Astrocyte (in vitro differentiated cells and primary cell): Measurements from ENCODE around the gene RAB31. TPM values are rescaled to one million over a fixed set of nuclear protein-coding genes. Genes with fewer than 3 reads are reported as not detected.

Experiments
- DNase-seq: peaks from one replicate; pipeline ENCODE4 v3.0.0-alpha.2; 2010; ENCODE audit warnings: low read depth
- FAIRE-seq: peaks from 2 replicates; lab custom pipeline; 2011; peaks lifted over from hg19 to GRCh38; lab: Jason Lieb, UNC
- H2AFZ ChIP-seq: 2 replicates; pipeline ENCODE4 v1.6.0; 2012; ENCODE audit warnings: low read depth, low read length, inconsistent platforms
- H3K27ac ChIP-seq: 2 replicates; pipeline ENCODE4 v1.5.1; 2011; ENCODE audit warnings: low read depth, low read length, inconsistent platforms
- H3K27me3 ChIP-seq: 2 replicates; pipeline ENCODE4 v1.6.0; 2011; ENCODE audit warnings: low read length, inconsistent platforms; ENCODE audit not compliant: insufficient read depth
- H3K36me3 ChIP-seq: 2 replicates; pipeline ENCODE4 v1.5.1; 2011; ENCODE audit warnings: low read length, inconsistent platforms; ENCODE audit not compliant: insufficient read depth
- H3K4me1 ChIP-seq: 2 replicates; pipeline ENCODE4 v1.5.1; 2011; ENCODE audit warnings: low read length, inconsistent platforms; ENCODE audit not compliant: insufficient read depth
- H3K4me2 ChIP-seq: 2 replicates; pipeline ENCODE4 v1.6.0; 2012; ENCODE audit warnings: low read length, inconsistent platforms
- H3K4me3 ChIP-seq: 2 replicates; pipeline ENCODE4 v1.5.1; 2011; ENCODE audit warnings: low read depth, mild to moderate bottlenecking, low read length, inconsistent platforms; ENCODE audit not compliant: insufficient read depth
- H3K79me2 ChIP-seq: 2 replicates; pipeline ENCODE4 v1.6.0; 2012; ENCODE audit warnings: mild to moderate bottlenecking, low read length, inconsistent platforms; ENCODE audit not compliant: insufficient read depth
- H3K9ac ChIP-seq: 2 replicates; pipeline ENCODE4 v1.6.0; 2012; ENCODE audit warnings: mild to moderate bottlenecking, low read length, inconsistent platforms
- H3K9me3 ChIP-seq: 2 replicates; pipeline ENCODE4 v1.5.1; 2012; ENCODE audit warnings: low read depth, mild to moderate bottlenecking, low read length, inconsistent platforms; ENCODE audit not compliant: insufficient read depth
- H4K20me1 ChIP-seq: 2 replicates; pipeline ENCODE4 v1.6.0; 2012; ENCODE audit warnings: low read length, inconsistent platforms; ENCODE audit not compliant: insufficient read depth
- H3K27ac Mint-ChIP-seq: one replicate; pipeline ENCODE4 v1.8.0; 2021; ENCODE audit warnings: mild to moderate bottlenecking, mixed read lengths; ENCODE audit not compliant: unreplicated experiment
- H3K27me3 Mint-ChIP-seq: one replicate; pipeline ENCODE4 v1.8.0; 2021; ENCODE audit warnings: low read depth, mixed read lengths; ENCODE audit not compliant: unreplicated experiment
- H3K36me3 Mint-ChIP-seq: one replicate; pipeline ENCODE4 v1.8.0; 2021; ENCODE audit warnings: low read depth, mixed read lengths; ENCODE audit not compliant: unreplicated experiment
- H3K4me1 Mint-ChIP-seq: one replicate; pipeline ENCODE4 v1.8.0; 2021; ENCODE audit warnings: low read depth, mixed read lengths; ENCODE audit not compliant: unreplicated experiment
- H3K4me3 Mint-ChIP-seq: one replicate; pipeline ENCODE4 v1.8.0; 2021; ENCODE audit warnings: mild to moderate bottlenecking, moderate library complexity, mixed read lengths; ENCODE audit not compliant: unreplicated experiment
- H3K9me3 Mint-ChIP-seq: one replicate; pipeline ENCODE4 v1.8.0; 2021; ENCODE audit warnings: mild to moderate bottlenecking, mixed read lengths; ENCODE audit not compliant: unreplicated experiment
- EZH2 ChIP-seq: IDR thresholded peaks from 2 replicates; pipeline ENCODE4 v1.6.1; 2012; ENCODE audit warnings: mild to moderate bottlenecking, low read length, inconsistent platforms; ENCODE audit not compliant: insufficient read depth
- total RNA-seq: library from RNA; stranded (reverse); gene quantifications from 2 replicates; pipeline ENCODE4 v1.2.1, GENCODE V29; 2021
- TF ChIP-seq, protein P1 (sequence below): IDR thresholded peaks from 2 replicates; pipeline ENCODE4 v1.5.1; 2011; ENCODE audit warnings: low read depth, mild to moderate bottlenecking, inconsistent platforms, low read length, moderate library complexity; ENCODE audit not compliant: insufficient read depth

RAB31 gene
- total RNA-seq, 1 donor from 2014 or later: 100 TPM

DNA sequence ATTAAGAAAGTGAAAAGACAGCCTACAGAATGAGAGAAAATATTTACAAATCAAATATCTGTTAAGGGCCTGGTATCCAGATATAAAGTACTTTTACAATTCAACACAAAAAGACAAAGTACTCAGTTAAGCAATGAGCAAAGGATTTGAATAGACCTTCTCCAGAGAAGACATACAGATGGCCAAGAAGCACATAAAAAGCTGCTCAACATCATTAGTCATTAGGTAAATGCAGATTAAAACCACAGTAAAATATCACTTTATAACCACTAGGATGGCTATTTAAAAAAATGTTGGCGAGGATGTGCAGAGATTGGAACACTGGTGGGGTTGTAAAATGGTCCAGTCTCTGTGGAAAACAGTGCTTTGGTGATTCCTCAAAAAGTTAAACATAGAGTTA, 38.9 kb downstream of the RAB31 start:
- H3K27ac ChIP-seq: no peak overlapping the region

DNA sequence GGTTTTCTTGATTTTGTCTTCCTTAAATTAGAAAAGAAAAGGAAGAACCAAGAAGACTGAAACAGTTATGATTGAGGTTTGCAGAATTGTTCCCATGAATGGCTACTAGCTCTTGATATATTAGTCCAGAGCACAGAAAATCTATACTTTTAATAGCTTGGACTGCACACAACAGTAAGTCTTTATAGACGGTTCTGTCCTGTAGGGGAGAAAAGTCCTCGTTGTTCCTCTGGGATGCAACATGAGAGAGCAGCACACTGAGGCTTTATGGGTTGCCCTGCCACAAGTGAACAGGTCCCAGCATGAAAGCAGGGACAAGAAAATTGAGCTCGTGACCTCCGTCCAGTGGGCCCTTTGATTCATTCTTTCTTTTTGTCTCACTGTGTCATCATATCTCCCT, 41.5 kb downstream of the RAB31 start:
- DNase-seq (no peak), FAIRE-seq (no peak)
- Histone ChIP-seq H2AFZ (no peak overlapping the region), H3K36me3 (no peaks in the 10 kb centered on the region), H4K20me1 (peaks cover 4% of the 10 kb centered on the region), H3K4me1 (peaks cover 6% of the 10 kb centered on the region), H3K4me3 (no peak overlapping the region), H3K9ac (no peak overlapping the region), H3K27ac (no peak overlapping the region), H3K9me3 (no peaks in the 10 kb centered on the region), H3K27me3 (no peaks in the 10 kb centered on the region), H3K4me2 (no peak overlapping the region), H3K79me2 (peaks cover 46% of the 10 kb centered on the region)
- H3K27ac Mint-ChIP-seq: no peak overlapping the region
- peaks cover 6% of the 10 kb centered on the region for H3K4me1 Mint-ChIP-seq
- H3K9me3 Mint-ChIP-seq: no peaks in the 10 kb centered on the region
- TF ChIP-seq, protein P1, sequence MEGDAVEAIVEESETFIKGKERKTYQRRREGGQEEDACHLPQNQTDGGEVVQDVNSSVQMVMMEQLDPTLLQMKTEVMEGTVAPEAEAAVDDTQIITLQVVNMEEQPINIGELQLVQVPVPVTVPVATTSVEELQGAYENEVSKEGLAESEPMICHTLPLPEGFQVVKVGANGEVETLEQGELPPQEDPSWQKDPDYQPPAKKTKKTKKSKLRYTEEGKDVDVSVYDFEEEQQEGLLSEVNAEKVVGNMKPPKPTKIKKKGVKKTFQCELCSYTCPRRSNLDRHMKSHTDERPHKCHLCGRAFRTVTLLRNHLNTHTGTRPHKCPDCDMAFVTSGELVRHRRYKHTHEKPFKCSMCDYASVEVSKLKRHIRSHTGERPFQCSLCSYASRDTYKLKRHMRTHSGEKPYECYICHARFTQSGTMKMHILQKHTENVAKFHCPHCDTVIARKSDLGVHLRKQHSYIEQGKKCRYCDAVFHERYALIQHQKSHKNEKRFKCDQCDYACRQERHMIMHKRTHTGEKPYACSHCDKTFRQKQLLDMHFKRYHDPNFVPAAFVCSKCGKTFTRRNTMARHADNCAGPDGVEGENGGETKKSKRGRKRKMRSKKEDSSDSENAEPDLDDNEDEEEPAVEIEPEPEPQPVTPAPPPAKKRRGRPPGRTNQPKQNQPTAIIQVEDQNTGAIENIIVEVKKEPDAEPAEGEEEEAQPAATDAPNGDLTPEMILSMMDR: no peak
- no peak for TF ChIP-seq EZH2
- H3K27me3 Mint-ChIP-seq: no peaks in the 10 kb centered on the region
- H3K4me3 Mint-ChIP-seq: no peak overlapping the region
- peaks cover 23% of the 10 kb centered on the region for H3K36me3 Mint-ChIP-seq

More for the DNA sequence above, 38.9 kb downstream of the RAB31 start:
- no peak overlapping the region for H3K27ac Mint-ChIP-seq
- peaks cover 27% of the 10 kb centered on the region for H3K4me1 ChIP-seq
- DNase-seq (peak; percentile 68), FAIRE-seq (no peak)
- no peak overlapping the region for H2AFZ ChIP-seq
- no peak overlapping the region for H3K9ac ChIP-seq
- H3K4me1 Mint-ChIP-seq: peaks cover 29% of the 10 kb centered on the region
- no peaks in the 10 kb centered on the region for H3K9me3 Mint-ChIP-seq
- no peaks in the 10 kb centered on the region for H3K27me3 ChIP-seq
- peaks cover 19% of the 10 kb centered on the region for H3K36me3 Mint-ChIP-seq
- H3K79me2 ChIP-seq: peaks cover 31% of the 10 kb centered on the region
- H3K9me3 ChIP-seq: no peaks in the 10 kb centered on the region
- H3K27me3 Mint-ChIP-seq: no peaks in the 10 kb centered on the region
- no peak overlapping the region for H3K4me3 Mint-ChIP-seq
- TF ChIP-seq EZH2: no peak
- TF ChIP-seq, protein P1: no peak
- H4K20me1 ChIP-seq: peaks cover 4% of the 10 kb centered on the region
- H3K36me3 ChIP-seq: no peaks in the 10 kb centered on the region
- H3K4me3 ChIP-seq: no peak overlapping the region
- H3K4me2 ChIP-seq: no peak overlapping the region

DNA sequence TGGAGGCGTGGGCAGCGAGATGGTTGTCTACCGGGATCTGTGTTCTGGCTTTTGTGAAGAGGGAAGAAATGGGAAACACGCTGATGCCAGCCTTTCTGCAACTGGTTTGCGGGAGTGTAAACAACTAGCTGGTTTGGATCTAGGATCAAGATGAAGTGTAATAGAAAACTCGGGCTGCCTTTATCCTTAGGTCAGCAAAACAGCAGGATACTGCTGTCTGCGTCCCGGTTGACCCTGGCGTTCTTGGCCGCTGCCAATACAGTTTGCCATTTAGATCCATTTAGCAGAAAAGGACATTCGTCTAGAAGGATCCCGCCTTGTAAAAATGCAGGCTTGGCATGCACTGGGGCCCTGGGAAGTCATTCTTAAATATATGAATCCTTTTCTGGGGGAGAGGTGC, 42.0 kb downstream of the RAB31 start:
- Histone ChIP-seq H3K79me2 (peaks cover 51% of the 10 kb centered on the region), H3K4me2 (no peak overlapping the region), H3K9me3 (no peaks in the 10 kb centered on the region), H3K4me1 (peaks cover 8% of the 10 kb centered on the region), H3K9ac (no peak overlapping the region), H3K27me3 (no peaks in the 10 kb centered on the region), H3K27ac (no peak overlapping the region), H4K20me1 (peaks cover 4% of the 10 kb centered on the region), H2AFZ (no peak overlapping the region), H3K4me3 (no peak overlapping the region), H3K36me3 (no peaks in the 10 kb centered on the region)
- DNase-seq (no peak), FAIRE-seq (no peak)
- Mint-ChIP-seq H3K4me3 (no peak overlapping the region), H3K36me3 (peaks cover 22% of the 10 kb centered on the region), H3K4me1 (peaks cover 3% of the 10 kb centered on the region), H3K27ac (no peak overlapping the region), H3K9me3 (no peaks in the 10 kb centered on the region), H3K27me3 (no peaks in the 10 kb centered on the region)
- TF ChIP-seq, protein P1: no peak
- no peak for TF ChIP-seq EZH2
